Thyroid gland (tissue), 4 donors: Measurements from ENCODE around the gene RRM2. TPM values are rescaled to one million over a fixed set of nuclear protein-coding genes. Genes with fewer than 3 reads are reported as not detected.

ENCODE experiments used
- DNase-seq, 2 donors: peaks; one replicate each; pipeline ENCODE4 v3.0.0-alpha.2; 2019
- H3K27ac ChIP-seq, 3 donors: fragments of 200-600 bp; sonication (generic); 1 replicate in 2 of 3; 2 replicates in 1 of 3; pipeline ENCODE4 v1.5.1; 2016 to 2019; ENCODE audit warnings: mild to moderate bottlenecking in 1 of 3, moderate library complexity in 1 of 3
- H3K27me3 ChIP-seq: fragments of 200-600 bp; sonication (generic); one replicate; pipeline ENCODE4 v1.5.1; 2019
- H3K36me3 ChIP-seq, 2 donors: fragments of 200-600 bp; sonication (generic); one replicate each; pipeline ENCODE4 v1.5.1; 2016 to 2019
- H3K4me1 ChIP-seq, 2 donors: fragments of 200-600 bp; sonication (generic); one replicate each; pipeline ENCODE4 v1.5.1; 2017 to 2019
- H3K4me3 ChIP-seq, 3 donors: fragments of 200-600 bp; sonication (generic); replicated peaks in 1 of 3; 1 replicate in 2 of 3; 2 replicates in 1 of 3; pipeline ENCODE4 v1.5.1; 2016; ENCODE audit warnings: mild to moderate bottlenecking in 1 of 3
- H3K9me3 ChIP-seq: fragments of 200-600 bp; sonication (generic); one replicate; pipeline ENCODE4 v1.5.1; 2017
- POLR2A ChIP-seq, 2 donors: fragments of 450-650 bp; IDR thresholded peaks; one replicate each; pipeline ENCODE4 v1.6.1; 2017; ENCODE audit warnings: antibody characterized with exemption in 2 of 2, mild to moderate bottlenecking in 2 of 2, moderate library complexity in 1 of 2
- WGBS, 2 donors: methylation state at CpG; one replicate each; pipeline ENCODE4 v1.1.5; 2017; 5-methylcytosine and 5-hydroxymethylcytosine counted together
- intact Hi-C: fragments of 100-400 bp; cut with DNase I; formaldehyde crosslinking; loops from one replicate; pipeline ENCODE4 v1.15.1; 2023
- total RNA-seq, 4 donors: library from RNA; depleted of rRNA; stranded (reverse); fragments of >200 nt; gene quantifications; one replicate each; pipeline ENCODE4 v1.2.3, GENCODE V29; 2016
- TF ChIP-seq, protein P1 (sequence below), 6 experiments: fragments of 200-600 bp in 3 of 6; fragments of 450-650 bp in 3 of 6; sonication (generic) in 3 of 6; IDR thresholded peaks; one replicate each; pipeline ENCODE4 v1.5.1; 2016 to 2019; ENCODE audit warnings: antibody characterized with exemption in 6 of 6, mild to moderate bottlenecking in 2 of 6, inconsistent platforms in 1 of 6, moderate library complexity in 1 of 6

The RRM2 gene
- total RNA-seq, 4 donors from 2014 or later, result 0.27 to 0.83 (median 0.75) TPM; not detected in 1

DNA sequence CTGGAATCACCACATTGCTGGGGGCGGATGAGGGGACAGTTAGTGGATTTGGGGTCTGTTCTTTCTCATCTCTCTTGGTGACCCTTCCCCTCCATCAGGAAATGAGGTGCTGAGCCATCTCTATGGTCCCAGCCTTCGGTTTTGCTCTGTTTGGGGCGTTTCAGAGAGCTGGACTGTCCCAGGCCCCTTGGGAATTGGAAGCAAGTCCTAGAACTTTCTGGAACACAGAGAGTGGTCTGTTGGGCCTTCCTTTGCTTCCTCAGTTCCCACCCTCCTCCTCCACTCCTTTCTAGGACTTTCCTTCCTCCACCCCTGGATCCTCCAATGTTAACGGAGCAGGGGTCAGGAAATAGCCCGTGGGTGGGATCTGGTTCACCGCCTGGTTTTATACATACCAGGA is 17.0 kb downstream of the RRM2 start:
- DNase-seq, result no peak
- Histone ChIP-seq H3K27ac (no peak overlapping the region), H3K36me3 (no peaks in the 10 kb centered on the region), H3K9me3 (no peaks in the 10 kb centered on the region), H3K4me1 (no peaks in the 10 kb centered on the region), H3K4me3 (no peak overlapping the region), H3K27me3 (no peaks in the 10 kb centered on the region)
- TF ChIP-seq, protein P1, sequence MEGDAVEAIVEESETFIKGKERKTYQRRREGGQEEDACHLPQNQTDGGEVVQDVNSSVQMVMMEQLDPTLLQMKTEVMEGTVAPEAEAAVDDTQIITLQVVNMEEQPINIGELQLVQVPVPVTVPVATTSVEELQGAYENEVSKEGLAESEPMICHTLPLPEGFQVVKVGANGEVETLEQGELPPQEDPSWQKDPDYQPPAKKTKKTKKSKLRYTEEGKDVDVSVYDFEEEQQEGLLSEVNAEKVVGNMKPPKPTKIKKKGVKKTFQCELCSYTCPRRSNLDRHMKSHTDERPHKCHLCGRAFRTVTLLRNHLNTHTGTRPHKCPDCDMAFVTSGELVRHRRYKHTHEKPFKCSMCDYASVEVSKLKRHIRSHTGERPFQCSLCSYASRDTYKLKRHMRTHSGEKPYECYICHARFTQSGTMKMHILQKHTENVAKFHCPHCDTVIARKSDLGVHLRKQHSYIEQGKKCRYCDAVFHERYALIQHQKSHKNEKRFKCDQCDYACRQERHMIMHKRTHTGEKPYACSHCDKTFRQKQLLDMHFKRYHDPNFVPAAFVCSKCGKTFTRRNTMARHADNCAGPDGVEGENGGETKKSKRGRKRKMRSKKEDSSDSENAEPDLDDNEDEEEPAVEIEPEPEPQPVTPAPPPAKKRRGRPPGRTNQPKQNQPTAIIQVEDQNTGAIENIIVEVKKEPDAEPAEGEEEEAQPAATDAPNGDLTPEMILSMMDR (IDR thresholded peaks at IDR 0.05), result no peak
- TF ChIP-seq POLR2A (IDR thresholded peaks at IDR 0.05), result no peak
- 89 to 90% methylated on average over 6 of the region's 6 CpGs for WGBS, 2 donors
- intact Hi-C loops, result loop anchor here (10.0 kb wide), 1 partner anchor 165 kb away; the partner anchor contains the start of gene HPCAL1

DNA sequence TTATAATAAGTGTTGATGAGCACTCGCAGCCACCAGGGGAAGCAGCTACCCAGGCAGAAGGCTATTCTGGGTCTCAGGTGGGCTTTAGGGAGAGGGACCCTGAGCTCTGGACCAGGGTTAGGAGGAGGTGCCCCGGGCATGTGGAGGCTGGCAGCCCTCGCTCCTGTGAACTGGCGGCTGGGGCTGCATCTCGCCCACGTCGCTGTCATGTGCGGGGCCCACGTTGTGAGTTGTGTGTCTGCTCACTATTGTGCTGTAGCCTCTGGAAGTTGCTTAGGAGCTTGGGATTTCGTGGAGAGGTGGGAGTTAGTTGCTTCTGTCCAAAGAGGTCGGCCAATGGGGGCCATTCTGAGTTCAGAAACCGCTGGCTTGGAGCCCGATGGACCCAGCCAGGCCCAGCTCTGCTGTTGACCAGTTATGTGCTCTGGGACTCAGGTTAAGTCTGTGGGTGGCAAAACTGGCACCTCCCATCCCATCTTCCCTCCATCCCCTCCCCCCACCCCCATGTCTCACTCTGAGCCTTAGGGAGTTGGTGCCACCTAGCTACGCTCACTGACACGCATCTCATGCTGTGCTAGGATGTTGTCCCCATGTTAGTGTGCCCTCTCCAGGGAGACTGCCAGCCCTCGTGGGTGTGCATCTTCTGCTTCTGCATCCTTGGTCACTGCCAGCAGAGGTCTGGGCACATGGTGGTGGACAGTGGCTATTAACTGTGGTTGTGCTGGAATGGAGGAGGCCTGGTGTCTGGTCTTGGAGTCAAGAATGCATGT is 18.5 kb downstream of the RRM2 start:
- DNase-seq, result no peak
- TF ChIP-seq, protein P1 (IDR thresholded peaks at IDR 0.05), result no peak
- no peak for TF ChIP-seq POLR2A (IDR thresholded peaks at IDR 0.05)
- intact Hi-C loops, result loop anchor here (5.0 kb wide), 1 partner anchor 291 kb away; no protein-coding TSS in a partner anchor

GRCh38 chr2:10141736-10142639 is 19.4 kb downstream of the RRM2 start:
- no peak for TF ChIP-seq POLR2A (IDR thresholded peaks at IDR 0.05)
- TF ChIP-seq, protein P1 (IDR thresholded peaks at IDR 0.05), result peak in 4 of 6 experiments; percentile 53 to 63 (median 60)
- DNase-seq, result peak; percentile 29 to 34
- Histone ChIP-seq H3K4me3 (no peak overlapping the region), H3K27me3 (no peaks in the 10 kb centered on the region), H3K9me3 (no peaks in the 10 kb centered on the region), H3K27ac (no peak overlapping the region), H3K4me1 (no peaks in the 10 kb centered on the region), H3K36me3 (no peaks in the 10 kb centered on the region)
- intact Hi-C loops, result loop anchor here (5.0 kb wide), 1 partner anchor 290 kb away; no protein-coding TSS in a partner anchor
- 75% methylated on average over 32 of the region's 32 CpGs for WGBS, 2 donors

More for the DNA sequence above, 18.5 kb downstream of the RRM2 start:
- no peaks in the 10 kb centered on the region for H3K4me1 ChIP-seq
- H3K27ac ChIP-seq, result no peak overlapping the region
- no peaks in the 10 kb centered on the region for H3K9me3 ChIP-seq
- H3K27me3 ChIP-seq, result no peaks in the 10 kb centered on the region
- H3K4me3 ChIP-seq, result no peak overlapping the region
- no peaks in the 10 kb centered on the region for H3K36me3 ChIP-seq
- WGBS, 2 donors, result 83 to 91% methylated on average over 16 of the region's 16 CpGs

GRCh38 chr2:10142640-10142965 is 20.1 kb downstream of the RRM2 start:
- Histone ChIP-seq H3K9me3 (no peaks in the 10 kb centered on the region), H3K4me3 (no peak overlapping the region), H3K4me1 (no peaks in the 10 kb centered on the region), H3K27ac (no peak overlapping the region), H3K36me3 (no peaks in the 10 kb centered on the region), H3K27me3 (no peaks in the 10 kb centered on the region)
- no peak for DNase-seq
- intact Hi-C loops, result loop anchor here (5.0 kb wide), 1 partner anchor 290 kb away; no protein-coding TSS in a partner anchor
- WGBS, 2 donors, result 89 to 93% methylated on average over 10 to 11 of the region's 11 CpGs
- no peak for TF ChIP-seq POLR2A (IDR thresholded peaks at IDR 0.05)
- TF ChIP-seq, protein P1 (IDR thresholded peaks at IDR 0.05), result no peak
